Measurements from ENCODE around the gene MRPL16. TPM values are rescaled to one million over a fixed set of nuclear protein-coding genes. Genes with fewer than 3 reads are reported as not detected.
"Not testable (repeated sequence)": the region's sequence is repeated elsewhere in the genome, so short reads cannot be mapped to it uniquely, and the experiment has no call there.

MRPL16 gene
- 34.7 TPM for total RNA-seq

DNA sequence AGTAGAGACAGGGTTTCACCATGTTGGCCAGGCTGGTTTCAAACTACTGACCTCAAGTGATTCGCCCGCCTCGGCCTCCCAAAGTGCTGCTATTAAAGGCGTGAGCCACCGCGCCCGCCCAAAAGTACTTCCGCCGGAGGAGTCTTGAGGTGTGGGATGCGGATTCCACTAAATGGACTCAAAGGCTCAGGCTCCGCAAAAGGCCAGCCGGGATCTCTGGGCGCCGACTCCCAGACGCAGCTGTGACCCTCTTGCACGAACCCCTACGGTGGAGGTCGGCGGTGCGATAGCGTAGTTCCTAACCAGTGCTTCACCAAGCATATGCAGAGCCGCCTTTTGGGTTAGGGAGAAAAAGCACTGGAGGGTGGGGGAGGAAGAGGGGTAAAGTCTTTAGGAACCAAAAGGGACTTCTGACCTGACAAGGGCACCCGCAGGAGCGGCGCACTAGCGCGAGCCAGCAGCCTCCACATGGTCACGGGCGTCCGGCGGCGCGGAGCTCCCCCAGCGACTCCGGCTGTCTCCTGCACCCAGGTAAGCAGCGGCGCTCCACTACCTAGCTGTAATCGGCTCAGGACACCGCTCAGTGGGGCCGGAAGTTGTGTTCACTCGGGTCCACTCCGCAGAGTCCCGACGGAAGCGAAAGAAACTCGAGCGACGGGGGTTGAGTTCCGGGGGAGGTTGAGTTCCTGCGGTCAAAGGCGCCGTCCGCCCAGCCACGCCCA, at the start of gene MRPL16:
TSS of gene MRPL16 (minus strand) at position 590 of the 722 bp plus-strand sequence. CDS start at position 470, 120 bp downstream.
- peak; percentile 87 for DNase-seq (ENCODE audit: low spot score)

DNA sequence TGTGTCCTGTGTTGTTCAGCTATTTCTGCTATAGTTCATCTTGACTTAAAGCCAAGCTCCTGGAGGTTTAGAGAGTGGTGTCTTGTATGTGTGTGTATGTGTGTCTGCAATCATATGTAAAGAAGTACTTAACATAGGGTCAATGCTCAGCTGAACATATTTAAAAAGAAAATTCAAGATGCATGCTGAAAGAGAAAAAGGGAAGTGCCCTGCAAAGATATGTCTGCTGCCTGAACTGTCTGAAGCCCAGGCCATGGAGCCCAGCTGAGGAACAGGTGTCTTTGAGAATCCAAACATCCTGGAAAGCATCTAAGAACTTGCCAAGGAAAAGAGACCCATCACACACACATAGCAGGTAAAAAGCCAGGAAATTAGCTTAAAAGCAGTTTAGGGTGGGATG, 49.1 kb upstream of the MRPL16 start:
- no peak for DNase-seq (ENCODE audit: low spot score)

DNA sequence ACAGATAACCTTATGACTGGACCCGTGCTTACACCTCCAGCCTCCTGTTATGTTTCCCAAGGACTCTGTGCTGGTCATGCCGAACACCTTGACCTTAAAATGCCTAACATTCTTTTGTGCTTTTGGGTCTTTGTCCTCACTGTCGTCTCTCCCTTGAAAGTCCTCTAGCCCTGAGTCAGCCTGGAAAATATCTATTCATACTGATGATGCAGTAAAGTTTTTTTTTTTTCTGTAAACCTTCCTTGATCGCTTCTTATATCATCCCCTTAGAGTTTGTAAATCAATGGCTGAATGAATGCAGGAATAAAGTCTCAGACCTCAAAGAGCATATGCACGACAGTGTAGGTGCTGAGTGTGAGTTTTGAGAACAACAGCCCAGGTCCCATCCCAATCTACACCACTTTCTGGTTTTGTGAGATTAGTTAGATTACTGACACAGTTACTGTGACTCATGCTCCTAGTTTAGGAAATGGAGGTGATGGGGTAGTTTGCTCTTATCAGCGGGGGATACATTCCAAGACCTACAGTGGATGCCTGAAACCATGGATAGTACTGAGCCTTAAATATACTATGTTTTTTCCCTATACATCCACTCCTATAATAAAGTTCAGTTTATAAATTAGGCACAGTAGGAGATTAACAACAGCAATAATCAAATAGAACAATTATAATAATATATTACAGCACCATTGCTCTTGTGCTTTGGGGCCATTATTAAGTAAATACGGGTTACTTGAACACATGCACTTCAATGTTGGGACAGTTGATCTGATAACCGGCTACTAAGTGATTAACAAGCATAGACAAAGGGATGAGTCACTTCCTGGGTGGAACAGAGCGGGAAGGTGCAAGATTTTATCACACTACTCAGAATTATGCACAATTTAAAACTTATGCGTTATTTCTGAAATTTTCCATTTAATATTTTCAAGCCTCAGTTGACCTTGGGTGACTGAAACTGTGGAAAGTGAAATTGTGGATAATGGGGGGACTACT, 47.2 kb upstream of the MRPL16 start:
- no peak for DNase-seq (ENCODE audit: low spot score)

DNA sequence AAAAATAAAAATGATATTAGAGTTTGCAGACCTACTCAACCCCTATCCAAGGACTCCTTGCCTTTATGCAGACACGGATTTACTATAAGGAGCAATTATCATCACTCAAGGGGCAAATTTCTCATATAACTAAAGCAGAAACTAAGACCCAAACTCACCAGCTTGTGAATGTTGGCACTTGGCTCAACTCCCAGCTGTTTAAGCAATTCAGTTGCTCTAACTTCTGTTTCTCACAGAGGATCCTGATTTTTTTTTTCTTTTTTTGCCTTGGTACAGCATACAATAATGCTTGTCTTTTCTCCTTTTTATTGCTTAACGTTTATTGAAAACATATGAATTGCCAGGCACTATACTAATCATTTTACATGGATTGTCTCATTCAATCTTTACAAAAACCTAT, 44.3 kb upstream of the MRPL16 start:
- no peak for DNase-seq (ENCODE audit: low spot score)

DNA sequence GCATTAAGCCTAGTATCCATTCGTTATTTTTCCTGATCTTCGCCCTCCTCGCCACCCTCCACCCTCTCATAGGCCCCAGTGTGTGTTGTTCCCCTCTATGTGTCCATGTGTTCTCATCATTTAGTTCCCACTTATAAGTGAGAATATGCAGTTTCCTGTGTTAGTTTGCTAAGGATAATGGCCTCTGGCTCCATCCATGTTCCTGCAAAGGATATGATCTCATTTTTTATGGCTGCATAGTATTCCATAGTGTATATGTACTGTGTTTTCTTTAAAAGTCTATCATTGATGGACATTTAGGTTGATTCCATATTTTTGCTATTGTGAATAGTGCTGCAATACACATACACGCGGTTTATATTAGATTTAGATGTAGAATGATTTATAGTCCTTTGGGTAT, 40.8 kb upstream of the MRPL16 start:
- DNase-seq (ENCODE audit: low spot score) = not testable (repeated sequence)

DNA sequence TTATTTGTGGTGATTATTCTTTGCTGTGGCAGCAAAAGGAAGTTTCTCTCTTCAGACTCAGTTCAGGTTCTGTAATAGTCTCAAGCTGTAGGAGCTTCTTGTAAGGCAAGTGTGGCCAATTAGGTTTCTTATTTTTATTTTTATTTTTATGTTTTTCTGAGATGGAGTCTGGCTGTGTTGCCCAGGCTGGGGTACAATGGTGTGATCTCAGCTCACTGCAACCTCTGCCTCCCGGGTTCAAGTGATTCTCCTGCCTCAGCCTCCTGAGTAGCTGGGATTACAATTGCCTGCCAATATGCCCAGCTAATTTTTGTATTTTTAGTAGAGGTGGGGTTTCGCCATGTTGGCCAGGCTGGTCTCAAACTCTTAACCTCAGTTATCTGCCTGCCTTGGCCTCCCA, 39.0 kb upstream of the MRPL16 start:
- DNase-seq (ENCODE audit: low spot score) = not testable (repeated sequence)

DNA sequence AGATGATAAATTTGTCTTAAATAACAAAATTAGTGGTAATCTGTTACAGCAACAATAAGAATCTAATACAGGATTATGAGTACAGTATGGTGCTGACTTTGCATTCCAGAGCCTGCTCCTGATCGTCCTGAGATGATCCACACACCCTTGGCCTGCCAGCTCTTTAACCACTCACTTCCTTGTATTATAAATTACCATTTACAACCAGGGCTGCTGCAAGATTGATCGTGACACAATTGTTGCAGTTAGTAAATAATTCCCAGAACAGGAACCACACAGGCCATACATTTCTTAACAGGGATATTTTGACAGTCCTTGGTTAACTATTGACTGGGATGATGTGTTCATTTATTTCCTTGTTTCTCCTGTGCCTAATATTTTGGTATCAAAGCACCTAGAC, 38.6 kb upstream of the MRPL16 start:
- DNase-seq (ENCODE audit: low spot score) = peak; percentile 79

DNA sequence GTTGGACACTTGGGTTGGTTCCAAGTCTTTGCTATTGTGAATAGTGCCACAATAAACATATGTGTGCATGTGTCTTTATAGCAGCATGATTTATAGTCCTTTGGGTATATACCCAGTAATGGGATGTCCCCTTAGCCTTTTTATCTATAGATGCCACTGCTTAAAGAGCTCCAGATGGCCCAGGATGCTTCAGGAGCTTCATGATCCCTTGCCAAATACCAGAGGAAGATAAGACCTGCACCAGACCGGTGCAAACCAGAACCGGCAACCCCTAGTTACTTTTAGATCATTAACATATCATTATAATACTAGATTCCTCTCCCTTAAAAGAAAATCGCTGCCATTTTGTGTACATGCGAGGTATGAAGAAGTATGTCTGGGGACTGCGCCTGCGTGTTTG, 37.9 kb upstream of the MRPL16 start:
- DNase-seq (ENCODE audit: low spot score) = not testable (repeated sequence)

DNA sequence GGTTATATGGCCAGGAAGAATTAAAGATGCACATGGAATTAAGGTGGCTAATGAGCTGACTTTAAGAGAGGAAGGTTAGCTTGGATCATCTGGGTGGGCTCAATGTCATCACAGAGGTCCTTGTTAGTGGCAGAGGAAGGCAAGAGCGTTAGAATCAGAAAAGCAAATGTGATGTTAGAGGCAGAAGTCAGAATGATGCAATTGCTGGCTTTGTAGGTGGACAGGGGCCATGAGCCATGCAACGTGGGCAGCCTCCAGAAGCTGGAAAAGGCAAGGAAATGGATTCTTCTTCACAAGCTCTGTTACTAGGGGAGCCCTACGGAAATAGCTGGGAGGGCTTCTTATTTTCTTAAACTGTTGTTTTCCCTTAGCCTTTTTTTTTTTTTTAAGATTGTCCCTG, 37.0 kb upstream of the MRPL16 start:
- no peak for DNase-seq (ENCODE audit: low spot score)

DNA sequence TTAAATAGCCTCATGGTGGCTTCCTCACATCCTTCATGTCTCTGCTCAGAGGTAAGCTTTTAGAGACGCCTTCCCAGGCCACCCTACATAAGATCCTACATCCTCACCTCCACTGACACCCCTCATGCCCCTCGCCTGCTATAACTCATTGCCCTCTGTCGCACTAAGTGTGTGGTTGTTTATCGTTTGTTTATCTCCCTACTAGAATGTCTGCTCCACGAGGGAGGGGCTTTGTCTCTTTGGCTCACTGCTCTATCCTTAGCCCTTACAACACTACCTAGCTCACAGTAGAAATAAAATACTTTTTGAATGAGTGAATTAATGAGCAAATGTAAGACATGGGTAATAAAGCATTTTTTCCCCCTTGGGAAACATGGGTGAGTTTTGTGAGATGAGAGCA, 36.0 kb upstream of the MRPL16 start:
- DNase-seq (ENCODE audit: low spot score) = no peak

DNA sequence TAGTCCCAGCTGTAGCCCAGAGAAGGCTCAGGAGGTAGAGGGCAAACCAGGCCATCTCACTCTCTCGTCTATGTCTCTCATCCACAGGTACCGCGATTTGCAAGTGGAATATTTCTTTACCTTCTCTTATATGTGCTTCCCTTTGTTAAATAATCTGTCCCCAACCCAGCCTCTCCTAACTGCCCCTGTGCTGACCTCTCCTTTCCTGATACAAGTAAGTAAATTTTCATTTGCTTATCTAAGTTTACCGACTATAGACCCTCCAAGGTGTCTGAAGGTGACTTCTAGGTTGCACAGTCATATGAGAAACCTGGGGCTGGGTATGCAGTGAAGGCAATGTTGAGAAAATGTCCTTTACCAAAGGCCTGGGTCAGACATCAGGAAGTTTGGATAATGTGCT, 34.8 kb upstream of the MRPL16 start, which contains the start of gene CBLIF:
TSS of gene CBLIF (minus strand) at position 101 of the 400 bp plus-strand sequence. CDS start at position 55, 46 bp downstream.
- DNase-seq (ENCODE audit: low spot score) = no peak

DNA sequence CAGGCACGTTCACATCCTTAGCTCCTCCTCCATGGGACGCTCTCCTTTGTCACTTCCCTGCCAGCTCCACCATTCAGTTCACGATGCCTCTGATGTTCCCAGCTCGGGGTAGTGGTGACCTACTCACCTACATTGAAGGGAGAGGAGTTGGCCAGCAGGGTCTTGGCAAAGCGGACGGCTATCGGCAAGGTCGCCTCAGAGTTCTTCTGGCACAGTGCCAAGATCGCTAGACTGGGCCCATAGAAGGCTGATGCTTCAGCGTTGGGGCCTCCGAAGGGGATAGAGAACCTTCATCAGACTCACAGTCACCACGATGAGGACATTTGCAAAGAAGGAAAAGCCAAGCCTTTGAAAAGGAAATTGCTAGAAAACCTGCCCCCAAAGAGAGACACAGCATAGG, 31.7 kb upstream of the MRPL16 start:
- no peak for DNase-seq (ENCODE audit: low spot score)

DNA sequence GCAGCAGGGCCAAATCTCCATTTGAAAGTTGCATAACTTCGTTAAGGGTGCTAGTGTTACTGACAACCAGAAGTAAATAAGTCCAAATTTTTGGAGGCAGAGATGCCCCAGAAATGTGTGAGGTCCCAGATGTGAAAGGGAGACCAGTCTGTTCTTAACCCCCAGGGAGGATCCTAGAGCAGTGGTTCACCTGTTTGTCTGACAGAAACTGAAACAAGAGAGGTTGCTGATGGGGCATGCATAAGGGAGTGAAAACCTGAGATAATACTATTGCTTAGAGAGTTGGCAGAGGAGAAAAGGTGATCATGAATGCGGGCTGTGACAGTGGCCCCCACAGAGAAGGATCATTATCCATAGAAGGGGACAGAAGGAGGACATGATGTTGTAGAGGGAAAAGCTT, 30.9 kb upstream of the MRPL16 start:
- no peak for DNase-seq (ENCODE audit: low spot score)

DNA sequence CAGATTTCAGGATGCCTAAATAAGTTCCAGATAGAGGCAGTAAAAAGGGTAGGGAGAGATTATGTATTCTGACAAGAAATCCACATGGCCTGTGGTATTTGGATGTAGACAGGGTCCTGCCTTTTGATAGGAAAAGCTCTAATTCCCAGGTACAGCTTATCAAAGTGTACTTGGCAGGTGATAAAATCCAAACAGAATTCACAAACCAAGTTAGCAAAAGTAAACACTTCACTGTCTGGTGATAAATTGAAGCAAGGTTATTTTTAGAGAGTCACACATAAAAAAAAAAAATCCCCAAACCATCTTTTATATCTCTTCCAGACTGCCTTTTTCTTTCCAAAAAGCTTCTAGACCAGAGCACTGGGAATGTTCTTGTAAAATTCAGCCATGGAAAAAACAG, 29.0 kb upstream of the MRPL16 start:
- no peak for DNase-seq (ENCODE audit: low spot score)

DNA sequence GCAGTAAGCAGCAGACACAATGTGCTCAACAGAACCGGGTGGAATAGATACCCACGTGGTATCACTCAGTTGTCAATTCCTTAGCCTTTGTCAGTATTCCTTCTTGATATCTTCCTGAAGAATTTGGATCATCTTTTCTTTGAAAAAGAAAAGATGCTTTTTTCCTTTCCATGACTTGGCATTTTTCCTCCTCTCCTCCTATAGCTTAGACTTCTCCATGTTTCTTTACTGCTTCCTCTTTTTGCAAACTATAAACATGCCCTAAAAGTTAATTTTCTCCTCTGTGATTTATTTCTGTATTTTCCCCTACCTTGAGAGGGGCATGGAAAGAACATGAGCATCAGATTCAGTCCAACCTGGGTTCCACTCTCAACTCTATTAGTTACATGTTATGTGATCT, 23.0 kb upstream of the MRPL16 start:
- no peak for DNase-seq (ENCODE audit: low spot score)

DNA sequence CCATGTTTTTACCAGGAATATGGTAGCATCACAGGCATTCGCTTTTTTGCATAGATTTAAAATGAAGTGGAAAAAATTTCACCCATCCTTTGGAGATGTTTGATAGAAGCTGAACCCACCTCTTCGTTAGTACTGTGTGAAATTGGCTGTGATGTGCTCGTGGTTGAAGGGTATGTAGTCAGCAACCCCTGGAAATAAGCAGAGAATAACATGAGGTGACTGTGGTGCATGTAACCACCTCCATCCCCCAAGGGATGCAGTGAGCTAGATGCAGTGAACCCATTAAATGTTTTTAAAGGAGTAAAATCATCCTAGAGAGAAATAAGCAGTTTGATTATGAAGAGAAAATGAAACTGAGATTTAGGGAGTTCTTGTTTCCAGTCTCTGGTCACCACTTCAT, 18.8 kb upstream of the MRPL16 start:
- DNase-seq (ENCODE audit: low spot score) = no peak

DNA sequence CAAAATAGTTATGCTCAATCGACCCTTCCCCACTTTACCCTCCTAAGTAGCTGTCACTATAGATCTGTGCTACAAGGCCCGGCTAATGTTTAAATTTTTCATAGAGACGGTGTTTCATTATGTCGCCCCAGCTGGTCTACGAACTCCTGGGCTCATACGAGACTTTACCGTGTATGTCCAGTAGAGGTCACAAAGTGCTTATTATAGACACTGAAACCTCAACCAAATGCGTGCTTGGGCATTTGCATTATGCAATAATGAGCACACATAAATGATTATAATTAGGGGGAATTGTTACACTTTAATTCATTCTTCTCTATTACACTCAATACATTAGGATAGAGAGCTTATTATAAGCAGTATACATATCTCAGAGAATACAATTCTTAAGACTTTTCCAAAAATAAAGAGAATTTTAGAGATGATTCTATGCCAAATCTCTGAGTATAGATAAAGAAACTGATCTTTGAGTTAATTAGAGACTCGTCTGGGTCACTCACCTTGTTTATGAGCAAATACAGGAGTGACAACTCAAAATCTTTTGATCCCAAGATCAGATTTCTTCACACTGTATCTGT, 12.5 kb upstream of the MRPL16 start:
- DNase-seq (ENCODE audit: low spot score) = peak; percentile 53

DNA sequence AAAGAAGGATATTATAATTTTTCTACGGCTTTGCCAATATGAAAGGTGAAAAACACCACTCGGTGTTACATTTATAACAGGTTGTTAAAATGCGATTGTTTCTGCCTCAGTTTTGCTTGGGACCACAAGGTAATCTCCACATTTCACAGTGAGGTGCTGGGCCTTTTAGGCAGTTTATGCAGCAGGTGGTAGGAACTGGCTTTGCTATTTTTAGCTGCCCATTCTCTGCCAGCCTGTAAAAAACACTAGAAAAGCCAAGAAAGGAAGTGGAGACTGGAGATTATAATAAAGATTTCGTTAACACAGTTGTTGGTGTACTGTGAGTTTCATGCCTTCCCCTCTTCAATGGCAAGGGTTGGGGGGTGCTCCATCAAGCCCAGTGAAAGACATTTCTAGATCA, 8.0 kb upstream of the MRPL16 start:
- DNase-seq (ENCODE audit: low spot score) = no peak

DNA sequence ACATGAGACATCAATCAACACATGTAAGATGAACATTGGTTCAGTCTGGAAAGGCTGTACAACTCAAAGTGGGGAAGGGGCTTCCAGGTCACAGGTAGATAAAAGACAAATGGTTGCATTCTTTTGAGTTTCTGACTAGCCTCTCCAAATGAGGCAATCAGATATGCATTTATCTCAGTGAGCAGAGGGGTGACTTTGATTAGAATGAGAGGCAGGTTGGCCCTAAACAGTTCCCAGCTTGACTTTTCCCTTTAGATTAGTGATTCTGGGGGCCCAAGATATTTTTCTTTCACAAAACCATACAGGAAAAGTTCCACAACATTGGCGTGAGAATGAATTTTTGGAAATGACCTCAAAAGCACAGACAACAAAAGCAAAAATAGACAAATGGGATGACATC, 5.9 kb upstream of the MRPL16 start:
- DNase-seq (ENCODE audit: low spot score) = not testable (repeated sequence)

DNA sequence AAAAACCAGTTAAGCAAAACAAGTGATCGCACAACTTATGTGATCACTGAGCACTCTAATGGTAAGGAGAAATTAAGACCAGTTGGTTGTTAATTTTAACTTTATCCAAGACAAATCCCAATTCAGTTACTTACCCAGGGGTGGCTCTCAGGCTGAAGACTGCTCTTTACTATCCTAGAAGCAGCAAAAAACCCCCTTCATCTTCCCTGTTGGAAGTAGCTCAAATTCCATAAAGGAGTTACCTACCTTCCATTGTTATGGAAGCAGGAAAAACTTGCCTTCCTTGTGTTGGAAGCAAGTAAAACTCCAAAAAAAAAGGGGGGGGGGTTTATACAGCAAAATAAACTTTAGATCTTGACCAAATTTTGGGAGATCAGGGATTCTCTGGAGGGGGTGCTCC, 5.2 kb upstream of the MRPL16 start:
- no peak for DNase-seq (ENCODE audit: low spot score)

DNA sequence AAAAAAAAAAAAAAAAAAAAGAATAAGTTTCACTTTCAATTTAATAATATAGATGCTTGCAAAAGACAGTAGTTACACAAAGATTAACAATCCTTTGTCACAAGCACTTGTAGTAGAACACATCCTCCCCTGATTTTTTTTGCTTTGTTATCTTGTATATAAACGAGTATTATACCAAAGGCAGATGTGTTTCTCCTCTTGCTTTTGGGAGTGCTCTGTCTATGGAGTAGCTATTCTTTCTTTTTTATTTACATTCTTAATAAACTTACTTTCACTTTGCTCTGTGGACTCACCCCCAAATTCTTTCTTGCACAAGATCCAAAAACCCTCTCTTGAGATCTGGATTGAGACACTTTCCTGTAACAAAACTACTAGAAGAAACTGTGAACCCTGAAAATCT, 3.4 kb upstream of the MRPL16 start:
- DNase-seq (ENCODE audit: low spot score) = no peak

DNA sequence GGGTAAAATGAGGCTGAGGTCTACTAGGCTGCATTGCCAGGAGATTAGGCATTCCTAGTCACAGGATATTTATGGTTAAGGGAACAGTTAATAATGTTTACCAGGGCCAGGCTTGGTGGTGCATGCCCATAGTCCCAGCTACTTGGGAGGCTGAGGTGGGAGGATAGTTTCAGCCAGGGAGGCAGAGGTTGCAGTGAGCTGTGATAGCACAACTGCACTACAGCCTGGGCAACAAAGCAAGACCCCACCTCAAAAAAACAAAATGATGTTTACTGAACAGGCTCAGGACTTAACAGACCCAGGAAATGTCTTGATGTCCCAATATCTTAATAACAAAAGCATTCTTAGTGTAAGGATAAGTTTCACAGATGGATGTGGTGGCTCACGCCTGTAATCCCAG, 2.8 kb upstream of the MRPL16 start:
- no peak for DNase-seq (ENCODE audit: low spot score)

Measured in mucosa of gallbladder (tissue), 1 donor.